Stomach (tissue), 9 donors: Measurements from ENCODE around the gene RHO. TPM values are rescaled to one million over a fixed set of nuclear protein-coding genes. Genes with fewer than 3 reads are reported as not detected.

Experiments
- DNase-seq, 2 donors: peaks; one replicate each; pipeline versions ENCODE4 v3.0.0 to v3.0.0-alpha.2; 2013 to 2019
- H3K27ac ChIP-seq, 5 donors: fragments of 200-600 bp in 4 of 5; sonication (generic) in 4 of 5; one replicate each; pipeline ENCODE4 v1.5.1; 2013 to 2019; ENCODE audit warnings: mild to moderate bottlenecking in 1 of 5, moderate library complexity in 1 of 5
- H3K27me3 ChIP-seq, 3 donors: fragments of 200-600 bp; sonication (generic); one replicate each; pipeline ENCODE4 v1.5.1; 2017 to 2019; ENCODE audit warnings: mixed run types in 1 of 3
- H3K36me3 ChIP-seq, 4 donors: fragments of 200-600 bp; sonication (generic); 1 replicate in 3 of 4; 2 replicates in 1 of 4; pipeline ENCODE4 v1.5.1; 2016 to 2019
- H3K4me1 ChIP-seq, 4 donors: fragments of 200-600 bp; sonication (generic); one replicate each; pipeline ENCODE4 v1.5.1; 2016 to 2019
- H3K4me3 ChIP-seq, 4 donors: fragments of 200-600 bp; sonication (generic) in 3 of 4; one replicate each; pipeline ENCODE4 v1.5.1; 2016 to 2019; ENCODE audit warnings: mild to moderate bottlenecking in 1 of 4
- H3K9me3 ChIP-seq, 4 donors: fragments of 200-600 bp; sonication (generic); one replicate each; pipeline ENCODE4 v1.5.1; 2016 to 2019
- CTCF ChIP-seq, 7 experiments: fragments of 450-650 bp in 4 of 7; fragments of 200-600 bp in 3 of 7; sonication (generic) in 3 of 7; IDR thresholded peaks; one replicate each; pipeline ENCODE4 v1.5.1; 2016 to 2019; ENCODE audit warnings: antibody characterized with exemption in 7 of 7, control low read depth in 2 of 7, mild to moderate bottlenecking in 1 of 7
- EP300 ChIP-seq: sonication (generic); formaldehyde crosslinking; IDR thresholded peaks from one replicate; pipeline ENCODE4 v1.6.1; 2017; ENCODE audit warnings: antibody characterized with exemption
- POLR2A ChIP-seq, 4 donors: fragments of 450-650 bp; IDR thresholded peaks; one replicate each; pipeline ENCODE4 v1.6.1; 2016; ENCODE audit warnings: antibody characterized with exemption in 4 of 4, control low read depth in 2 of 4, mild to moderate bottlenecking in 1 of 4, moderate library complexity in 1 of 4
- POLR2AphosphoS5 ChIP-seq, 3 donors: sonication (generic); formaldehyde crosslinking; IDR thresholded peaks; one replicate each; pipeline ENCODE4 v1.6.1; 2016; ENCODE audit warnings: antibody characterized with exemption in 3 of 3
- WGBS, 5 donors: extraction: QIAGEN DNeasy Blood & Tissue Kit in 3 of 5; methylation state at CpG; one replicate each; pipeline versions ENCODE4 v1.1.5 to v1.1.7; 2013 to 2018; 5-methylcytosine and 5-hydroxymethylcytosine counted together
- intact Hi-C: fragments of 100-400 bp; cut with DNase I; formaldehyde crosslinking; loops from one replicate; pipeline ENCODE4 v1.15.1; 2023; ENCODE audit warnings: low total_unique reads
- polyA plus RNA-seq, 3 donors: library from polyadenylated mRNA; stranded (reverse); fragments of 200-250 nt; gene quantifications; one replicate each; pipeline ENCODE4 v1.2.3, GENCODE V29; 2013
- total RNA-seq, 5 donors: library from RNA; depleted of rRNA; stranded (reverse); fragments of >200 nt; gene quantifications; one replicate each; pipeline versions ENCODE4 v1.1.0 to v1.2.3, GENCODE V29; 2014 to 2016
- donor health status: healthy with polysubstance abuse.
- donor health status: Bipolar disorder and iron deficiency.
- donor health status: healthy.

The RHO gene
- total and polyA plus RNA-seq, 8 donors = not detected

GRCh38 chr3:129502641-129503408 is 25.6 kb upstream of the RHO start:
- no peaks in the 10 kb centered on the region for H3K27me3 ChIP-seq
- intact Hi-C loops = no loop called here
- H3K9me3 ChIP-seq = no peaks in the 10 kb centered on the region
- H3K4me1 ChIP-seq = no peaks in the 10 kb centered on the region
- peaks cover 26 to 86% (median 82%) of the 10 kb centered on the region in 4 donors for H3K36me3 ChIP-seq
- no peak overlapping the region for H3K4me3 ChIP-seq
- H3K27ac ChIP-seq = no peak overlapping the region
- 91 to 97% (median 96%) methylated on average over 8 to 18 of the region's 18 CpGs for whole genome bisulfite sequencing, 5 donors
- DNase-seq = no peak
- TF ChIP-seq CTCF (IDR thresholded peaks at IDR 0.05) (no peak), EP300 (no peak), POLR2A (IDR thresholded peaks at IDR 0.05) (no peak), POLR2AphosphoS5 (IDR thresholded peaks at IDR 0.05) (no peak)

GRCh38 chr3:129503471-129504291 is 24.8 kb upstream of the RHO start:
- Histone ChIP-seq H3K36me3 (peaks cover 26 to 90% (median 87%) of the 10 kb centered on the region in 4 donors), H3K27me3 (no peaks in the 10 kb centered on the region), H3K4me3 (no peak overlapping the region), H3K27ac (no peak overlapping the region), H3K9me3 (no peaks in the 10 kb centered on the region), H3K4me1 (no peaks in the 10 kb centered on the region)
- intact Hi-C loops = no loop called here
- TF ChIP-seq CTCF (IDR thresholded peaks at IDR 0.05) (no peak), EP300 (no peak), POLR2A (IDR thresholded peaks at IDR 0.05) (no peak), POLR2AphosphoS5 (IDR thresholded peaks at IDR 0.05) (no peak)
- no peak for DNase-seq
- WGBS, 5 donors = 86 to 91% (median 90%) methylated on average over 13 of the region's 13 CpGs

- TF ChIP-seq EP300 (no peak), CTCF (IDR thresholded peaks at IDR 0.05) (no peak), POLR2A (IDR thresholded peaks at IDR 0.05) (no peak)
- H3K27me3 ChIP-seq = no peaks in the 10 kb centered on the region
- DNase-seq = no peak
- no peaks in the 10 kb centered on the region for H3K9me3 ChIP-seq
- peaks cover 26 to 98% (median 94%) of the 10 kb centered on the region in 4 donors for H3K36me3 ChIP-seq
- no peak overlapping the region for H3K4me3 ChIP-seq
- intact Hi-C loops = no loop called here
- H3K4me1 ChIP-seq = no peaks in the 10 kb centered on the region
- 83 to 91% (median 86%) methylated on average over 5 of the region's 5 CpGs for WGBS, 5 donors
- no peak overlapping the region for H3K27ac ChIP-seq
Observed at GRCh38 chr3:129504471-129505100, 23.9 kb upstream of the RHO start.

GRCh38 chr3:129505341-129505740 is 23.1 kb upstream of the RHO start:
- Histone ChIP-seq H3K4me1 (no peaks in the 10 kb centered on the region), H3K27me3 (no peaks in the 10 kb centered on the region), H3K36me3 (peaks cover 23 to 98% (median 95%) of the 10 kb centered on the region in 4 donors), H3K27ac (no peak overlapping the region), H3K9me3 (no peaks in the 10 kb centered on the region), H3K4me3 (no peak overlapping the region)
- WGBS, 5 donors = 85 to 94% (median 87%) methylated on average over 6 of the region's 6 CpGs
- no peak for TF ChIP-seq POLR2A (IDR thresholded peaks at IDR 0.05)
- TF ChIP-seq POLR2AphosphoS5 (IDR thresholded peaks at IDR 0.05) = no peak
- no peak for TF ChIP-seq EP300
- no peak for TF ChIP-seq CTCF (IDR thresholded peaks at IDR 0.05)
- no peak for DNase-seq
- intact Hi-C loops = no loop called here
